HCT116 (cell line): ENCODE measurements around the gene TBCC. TPM values are rescaled to one million over a fixed set of nuclear protein-coding genes. Genes with fewer than 3 reads are reported as not detected.

Source experiments
- ATAC-seq: fragments of 200-7000 bp; cut with Tn5 transposase; 2 replicates; pipeline ENCODE4 v1.9.1; 2020; ENCODE audit warnings: mild to moderate bottlenecking, moderate library complexity
- BruUV-seq: library from RNA; stranded (reverse); fragments of 400-500 nt; replicated peaks from 2 replicates; lab custom pipeline; 2021; lab: Mats Ljungman, UMichigan
- CTCF ChIA-PET: fragments of 300-600 bp; sonication (Branson Sonifier 250); formaldehyde crosslinking; loops from one replicate; lab custom pipeline; 2021; ENCODE audit warnings: antibody characterized with exemption; lab: Charles Lee
- POLR2A ChIA-PET: fragments of 300-600, 350-600 bp; sonication (Branson Sonifier 250); formaldehyde crosslinking; loops from one replicate; lab custom pipeline; 2021; ENCODE audit warnings: antibody characterized with exemption; lab: Charles Lee
- RAD21 ChIA-PET, 2 experiments: fragments of 300-600 bp; sonication (Branson Sonifier 250); formaldehyde crosslinking; loops; one replicate each; lab custom pipeline; 2023; ENCODE audit warnings: low total read pairs in 2 of 2; ENCODE audit not compliant: uncharacterized antibody in 2 of 2, unreplicated experiment in 2 of 2, low non-redundant PET in 1 of 2; lab: Charles Lee
- DNase-seq: peaks from one replicate; pipeline ENCODE4 v3.0.0-alpha.2; 2010; ENCODE audit warnings: low read depth, low spot score
- H2AFZ ChIP-seq: fragments of 200-600 bp; shearing (Covaris generic), sonication (generic); 2 replicates; pipeline ENCODE4 v1.6.1; 2017; ENCODE audit warnings: low read depth, mixed run types, mixed read lengths, antibody characterized with exemption, low read length; ENCODE audit not compliant: poor library complexity, severe bottlenecking
- H3K27ac ChIP-seq: 2 replicates; pipeline ENCODE4 v1.5.1; 2012; ENCODE audit warnings: low read depth, low read length
- H3K27me3 ChIP-seq: fragments of 200-600 bp; sonication (generic); 2 replicates; pipeline ENCODE4 v1.6.1; 2016; ENCODE audit warnings: mixed run types, low read length, mixed read lengths; ENCODE audit not compliant: insufficient read depth
- H3K36me3 ChIP-seq, 2 experiments: fragments of 200-500 bp in 1 of 2; fragments of 200-600 bp in 1 of 2; sonication (Bioruptor generic) in 1 of 2; sonication (generic) in 1 of 2; 2 replicates each; pipeline versions ENCODE4 v1.5.1 to v1.6.1; 2014 to 2016; ENCODE audit warnings: low read length in 2 of 2, inconsistent platforms in 1 of 2, mixed read lengths in 1 of 2, mixed run types in 1 of 2; ENCODE audit not compliant: insufficient read depth in 2 of 2, control insufficient read depth in 1 of 2
- H3K4me1 ChIP-seq, 2 experiments: fragments of 200-600 bp in 1 of 2; sonication (generic) in 1 of 2; 2 replicates each; pipeline versions ENCODE4 v1.5.1 to v1.6.1; 2012 to 2017; ENCODE audit warnings: low read length in 2 of 2, inconsistent platforms in 1 of 2, mild to moderate bottlenecking in 1 of 2, mixed read lengths in 1 of 2, mixed run types in 1 of 2, moderate library complexity in 1 of 2; ENCODE audit not compliant: insufficient read depth in 2 of 2, control insufficient read depth in 1 of 2
- H3K4me2 ChIP-seq: fragments of 200-600 bp; sonication (generic); 2 replicates; pipeline ENCODE4 v1.6.1; 2017; ENCODE audit warnings: mixed run types, low read length, mixed read lengths
- H3K4me3 ChIP-seq, 2 experiments: fragments of 200-600 bp in 1 of 2; sonication (generic) in 1 of 2; replicated peaks in 1 of 2; 2 replicates each; pipeline ENCODE4 v1.5.1; 2011 to 2016; ENCODE audit warnings: low read length in 2 of 2, control low read depth in 1 of 2, low read depth in 1 of 2, mild to moderate bottlenecking in 1 of 2, mixed read lengths in 1 of 2, mixed run types in 1 of 2
- H3K79me2 ChIP-seq: fragments of 200-600 bp; sonication (generic); 2 replicates; pipeline ENCODE4 v1.6.1; 2017; ENCODE audit warnings: mild to moderate bottlenecking, mixed run types, low read length, moderate library complexity, mixed read lengths; ENCODE audit not compliant: insufficient read depth
- H3K9ac ChIP-seq: fragments of 200-600 bp; sonication (generic); 2 replicates; pipeline ENCODE4 v1.6.1; 2016; ENCODE audit warnings: low read length, mixed read lengths
- H3K9me2 ChIP-seq: fragments of 200-600 bp; sonication (generic), shearing (Covaris generic); 2 replicates; pipeline ENCODE4 v1.6.1; 2017; ENCODE audit warnings: mixed run types, mild to moderate bottlenecking, moderate library complexity; ENCODE audit not compliant: insufficient read depth
- H3K9me3 ChIP-seq, 2 experiments: fragments of 200-500 bp in 1 of 2; fragments of 200-600 bp in 1 of 2; sonication (Bioruptor generic) in 1 of 2; sonication (generic) in 1 of 2; 2 replicates each; pipeline ENCODE4 v1.6.1; 2014 to 2017; ENCODE audit warnings: low read length in 2 of 2, mixed read lengths in 2 of 2, inconsistent platforms in 1 of 2, low read depth in 1 of 2, mild to moderate bottlenecking in 1 of 2, mixed run types in 1 of 2, moderate library complexity in 1 of 2; ENCODE audit not compliant: control insufficient read depth in 1 of 2, insufficient read depth in 1 of 2
- H4K20me1 ChIP-seq: fragments of 200-600 bp; sonication (generic), shearing (Covaris generic); 2 replicates; pipeline ENCODE4 v1.6.1; 2017; ENCODE audit warnings: mixed run types, mild to moderate bottlenecking, moderate library complexity; ENCODE audit not compliant: insufficient read depth
- CEBPB ChIP-seq: IDR thresholded peaks from 2 replicates; pipeline ENCODE4 v1.6.1; 2012; ENCODE audit warnings: low read depth
- EGR1 ChIP-seq: IDR thresholded peaks from 2 replicates; pipeline ENCODE4 v1.6.1; 2012; ENCODE audit warnings: low read depth
- ELF1 ChIP-seq: IDR thresholded peaks from 2 replicates; pipeline ENCODE4 v1.6.1; 2012; ENCODE audit warnings: low read depth, borderline replicate concordance
- EZH2 ChIP-seq: fragments of 200-600 bp; sonication (generic); IDR thresholded peaks from 2 replicates; pipeline ENCODE4 v1.6.1; 2017; ENCODE audit warnings: antibody characterized with exemption, mixed run types
- EZH2phosphoT487 ChIP-seq: fragments of 200-600 bp; IDR thresholded peaks from 2 replicates; pipeline ENCODE4 v1.6.1; 2018; ENCODE audit warnings: antibody characterized with exemption, borderline replicate concordance
- FOSL1 ChIP-seq: IDR thresholded peaks from 2 replicates; pipeline ENCODE4 v1.6.1; 2012; ENCODE audit warnings: low read depth
- JUND ChIP-seq: IDR thresholded peaks from 2 replicates; pipeline ENCODE4 v1.6.1; 2012
- POLR2A ChIP-seq: IDR thresholded peaks from 2 replicates; pipeline ENCODE4 v1.7.0; 2011; ENCODE audit warnings: borderline replicate concordance; ENCODE audit not compliant: insufficient read depth, insufficient read length; ENCODE audit errors: extremely low read depth
- POLR2AphosphoS5 ChIP-seq: IDR thresholded peaks from 2 replicates; pipeline ENCODE4 v1.6.1; 2011; ENCODE audit warnings: mild to moderate bottlenecking, low read depth, low read length, moderate library complexity
- SIN3A ChIP-seq: IDR thresholded peaks from 2 replicates; pipeline ENCODE4 v1.6.1; 2012; ENCODE audit warnings: low read depth
- SP1 ChIP-seq: IDR thresholded peaks from 2 replicates; pipeline ENCODE4 v1.6.1; 2012; ENCODE audit warnings: low read depth
- SRF ChIP-seq: IDR thresholded peaks from 2 replicates; pipeline ENCODE4 v1.6.1; 2012; ENCODE audit warnings: low read depth
- TCF7L2 ChIP-seq: IDR thresholded peaks from 2 replicates; pipeline ENCODE4 v1.7.0; 2011; ENCODE audit warnings: borderline replicate concordance, inconsistent platforms; ENCODE audit not compliant: insufficient read depth, insufficient read length; ENCODE audit errors: extremely low read depth
- ZFX ChIP-seq: fragments of 450-650 bp; IDR thresholded peaks from 2 replicates; pipeline ENCODE4 v1.6.1; 2017
- ZNF274 ChIP-seq: fragments of 200-500 bp; sonication (Bioruptor generic); IDR thresholded peaks from 2 replicates; pipeline ENCODE4 v1.6.1; 2014; ENCODE audit warnings: mild to moderate bottlenecking, low read depth, low read length, inconsistent platforms
- intact Hi-C: fragments of 100-400 bp; cut with micrococcal nuclease; formaldehyde crosslinking; loops from 2 replicates; pipeline ENCODE4 v1.10.0; 2022
- total RNA-seq: library from RNA; stranded (reverse); gene quantifications from one replicate; pipeline ENCODE4 v1.2.1, GENCODE V29; 2021; ENCODE audit not compliant: unreplicated experiment
- TF ChIP-seq, protein P1 (sequence below): IDR thresholded peaks from 2 replicates; pipeline ENCODE4 v1.6.1; 2012; ENCODE audit warnings: low read depth
- TF ChIP-seq, protein P2 (sequence below), 3 experiments: fragments of 200-600 bp in 1 of 3; sonication (generic) in 1 of 3; IDR thresholded peaks in 2 of 3; conservative IDR thresholded peaks in 1 of 3; 2 replicates each; pipeline ENCODE4 v1.5.1; 2012 to 2017; ENCODE audit warnings: low read depth in 2 of 3, low read length in 2 of 3, antibody characterized with exemption in 1 of 3, borderline replicate concordance in 1 of 3, control low read depth in 1 of 3, mild to moderate bottlenecking in 1 of 3, mixed read lengths in 1 of 3, mixed run types in 1 of 3, moderate library complexity in 1 of 3; ENCODE audit not compliant: insufficient read depth in 1 of 3
- TF ChIP-seq, protein P3 (sequence below): IDR thresholded peaks from 2 replicates; pipeline ENCODE4 v1.6.1; 2012

TBCC gene
- total RNA-seq, 1 experiment from 2014 or later, result 17.1 TPM

DNA sequence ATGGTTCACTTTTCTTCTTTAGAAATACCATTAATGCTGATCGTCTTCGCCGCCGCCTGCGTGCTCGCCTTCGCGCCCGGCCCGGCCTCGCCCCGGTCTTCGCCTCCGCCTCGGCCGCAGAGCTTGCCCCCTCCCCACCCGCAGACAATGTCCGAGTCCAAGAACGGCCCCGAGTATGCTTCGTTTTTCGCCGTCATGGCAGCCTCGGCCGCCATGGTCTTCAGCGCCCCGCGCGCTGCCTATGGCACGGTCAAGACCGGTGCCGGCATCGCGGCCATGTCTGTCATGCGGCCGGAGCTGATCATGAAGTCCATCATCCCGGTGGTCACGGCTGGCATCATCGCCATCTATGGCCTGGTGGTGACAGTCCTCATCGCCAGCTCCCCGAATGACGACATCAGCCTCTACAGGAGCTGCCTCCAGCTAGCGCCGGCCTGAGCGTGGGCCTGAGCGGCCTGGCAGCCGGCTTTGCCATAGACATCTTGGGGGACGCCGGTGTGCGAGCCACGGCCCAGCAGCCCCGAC is 18.8 kb downstream of the TBCC start:
- peaks cover 4 to 9% of the 10 kb centered on the region in 2 experiments; a peak in 3 of 4 replicates for H3K4me1 ChIP-seq
- no peak overlapping the region for H3K27ac ChIP-seq
- H2AFZ ChIP-seq, result peak overlapping the region; percentile 96
- no TSS peak for BruUV-seq
- TF ChIP-seq POLR2AphosphoS5 (no peak), SRF (no peak), CEBPB (no peak), POLR2A (no peak), TCF7L2 (no peak), EZH2 (no peak), JUND (no peak), ELF1 (no peak), FOSL1 (no peak), EZH2phosphoT487 (no peak), SP1 (no peak), ZNF274 (no peak), ZFX (no peak), EGR1 (no peak), SIN3A (no peak)
- TF ChIP-seq, protein P1, sequence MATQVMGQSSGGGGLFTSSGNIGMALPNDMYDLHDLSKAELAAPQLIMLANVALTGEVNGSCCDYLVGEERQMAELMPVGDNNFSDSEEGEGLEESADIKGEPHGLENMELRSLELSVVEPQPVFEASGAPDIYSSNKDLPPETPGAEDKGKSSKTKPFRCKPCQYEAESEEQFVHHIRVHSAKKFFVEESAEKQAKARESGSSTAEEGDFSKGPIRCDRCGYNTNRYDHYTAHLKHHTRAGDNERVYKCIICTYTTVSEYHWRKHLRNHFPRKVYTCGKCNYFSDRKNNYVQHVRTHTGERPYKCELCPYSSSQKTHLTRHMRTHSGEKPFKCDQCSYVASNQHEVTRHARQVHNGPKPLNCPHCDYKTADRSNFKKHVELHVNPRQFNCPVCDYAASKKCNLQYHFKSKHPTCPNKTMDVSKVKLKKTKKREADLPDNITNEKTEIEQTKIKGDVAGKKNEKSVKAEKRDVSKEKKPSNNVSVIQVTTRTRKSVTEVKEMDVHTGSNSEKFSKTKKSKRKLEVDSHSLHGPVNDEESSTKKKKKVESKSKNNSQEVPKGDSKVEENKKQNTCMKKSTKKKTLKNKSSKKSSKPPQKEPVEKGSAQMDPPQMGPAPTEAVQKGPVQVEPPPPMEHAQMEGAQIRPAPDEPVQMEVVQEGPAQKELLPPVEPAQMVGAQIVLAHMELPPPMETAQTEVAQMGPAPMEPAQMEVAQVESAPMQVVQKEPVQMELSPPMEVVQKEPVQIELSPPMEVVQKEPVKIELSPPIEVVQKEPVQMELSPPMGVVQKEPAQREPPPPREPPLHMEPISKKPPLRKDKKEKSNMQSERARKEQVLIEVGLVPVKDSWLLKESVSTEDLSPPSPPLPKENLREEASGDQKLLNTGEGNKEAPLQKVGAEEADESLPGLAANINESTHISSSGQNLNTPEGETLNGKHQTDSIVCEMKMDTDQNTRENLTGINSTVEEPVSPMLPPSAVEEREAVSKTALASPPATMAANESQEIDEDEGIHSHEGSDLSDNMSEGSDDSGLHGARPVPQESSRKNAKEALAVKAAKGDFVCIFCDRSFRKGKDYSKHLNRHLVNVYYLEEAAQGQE, result no peak
- TF ChIP-seq, protein P2, sequence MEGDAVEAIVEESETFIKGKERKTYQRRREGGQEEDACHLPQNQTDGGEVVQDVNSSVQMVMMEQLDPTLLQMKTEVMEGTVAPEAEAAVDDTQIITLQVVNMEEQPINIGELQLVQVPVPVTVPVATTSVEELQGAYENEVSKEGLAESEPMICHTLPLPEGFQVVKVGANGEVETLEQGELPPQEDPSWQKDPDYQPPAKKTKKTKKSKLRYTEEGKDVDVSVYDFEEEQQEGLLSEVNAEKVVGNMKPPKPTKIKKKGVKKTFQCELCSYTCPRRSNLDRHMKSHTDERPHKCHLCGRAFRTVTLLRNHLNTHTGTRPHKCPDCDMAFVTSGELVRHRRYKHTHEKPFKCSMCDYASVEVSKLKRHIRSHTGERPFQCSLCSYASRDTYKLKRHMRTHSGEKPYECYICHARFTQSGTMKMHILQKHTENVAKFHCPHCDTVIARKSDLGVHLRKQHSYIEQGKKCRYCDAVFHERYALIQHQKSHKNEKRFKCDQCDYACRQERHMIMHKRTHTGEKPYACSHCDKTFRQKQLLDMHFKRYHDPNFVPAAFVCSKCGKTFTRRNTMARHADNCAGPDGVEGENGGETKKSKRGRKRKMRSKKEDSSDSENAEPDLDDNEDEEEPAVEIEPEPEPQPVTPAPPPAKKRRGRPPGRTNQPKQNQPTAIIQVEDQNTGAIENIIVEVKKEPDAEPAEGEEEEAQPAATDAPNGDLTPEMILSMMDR (IDR thresholded peaks at IDR 0.05 in 2 of 3, conservative IDR thresholded peaks at IDR 0.05 in 1 of 3; ENCODE audit: borderline replicate concordance in 1 of 3, insufficient read depth in 1 of 3, low read depth in 2 of 3, low read length in 2 of 3), result no peak
- TF ChIP-seq, protein P3, sequence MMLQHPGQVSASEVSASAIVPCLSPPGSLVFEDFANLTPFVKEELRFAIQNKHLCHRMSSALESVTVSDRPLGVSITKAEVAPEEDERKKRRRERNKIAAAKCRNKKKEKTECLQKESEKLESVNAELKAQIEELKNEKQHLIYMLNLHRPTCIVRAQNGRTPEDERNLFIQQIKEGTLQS, result no peak
- TF ChIP-seq, all 23 proteins: peak for 0
- ChIA-PET RAD21 (interaction anchor here in 1 of 2 experiments (1.2 to 1.6 kb wide), 2 partner anchors 19 to 65 kb away, joined by 4 read pairs; partner anchors contain the start of gene TBCC), CTCF (interaction anchor here (0.9 to 3.8 kb wide), 6 partner anchors 7 to 172 kb away, joined by 3 to 38 read pairs (median 3); partner anchors contain the start of gene TBCC), POLR2A (interaction anchor here (0.7 kb wide), 1 partner anchor 55 kb away, joined by 6 read pairs; the partner anchor contains the start of gene BICRAL)
- H3K4me3 ChIP-seq, result no peak overlapping the region
- no peaks in the 10 kb centered on the region for H3K9me2 ChIP-seq
- peak overlapping the region; percentile 40 for H3K4me2 ChIP-seq
- no peaks in the 10 kb centered on the region for H4K20me1 ChIP-seq
- ATAC-seq (peak; percentile 21; the same call in 1 of the 2 replicates), DNase-seq (no peak)
- H3K79me2 ChIP-seq, result no peaks in the 10 kb centered on the region
- no peaks in the 10 kb centered on the region for H3K27me3 ChIP-seq
- H3K9ac ChIP-seq, result no peak overlapping the region
- H3K9me3 ChIP-seq, result no peaks in the 10 kb centered on the region
- intact Hi-C loops, result loop anchor here (5.0 to 10.0 kb wide), 2 partner anchors 150 to 652 kb away; partner anchors contain the start of gene RPL7L1
- H3K36me3 ChIP-seq, result no peaks in the 10 kb centered on the region
